GM19395 (cell line): ENCODE data around the gene UQCR10.
A peak's percentile ranks its signal among the peaks of the same experiment; 100 is the strongest.

Source experiments
- ATAC-seq: cut with Tn5 transposase; IDR thresholded peaks from one replicate; pipeline ENCODE4 v1.9.1; 2021; ENCODE audit warnings: mild to moderate bottlenecking, moderate library complexity; ENCODE audit not compliant: unreplicated experiment

The UQCR10 gene

DNA sequence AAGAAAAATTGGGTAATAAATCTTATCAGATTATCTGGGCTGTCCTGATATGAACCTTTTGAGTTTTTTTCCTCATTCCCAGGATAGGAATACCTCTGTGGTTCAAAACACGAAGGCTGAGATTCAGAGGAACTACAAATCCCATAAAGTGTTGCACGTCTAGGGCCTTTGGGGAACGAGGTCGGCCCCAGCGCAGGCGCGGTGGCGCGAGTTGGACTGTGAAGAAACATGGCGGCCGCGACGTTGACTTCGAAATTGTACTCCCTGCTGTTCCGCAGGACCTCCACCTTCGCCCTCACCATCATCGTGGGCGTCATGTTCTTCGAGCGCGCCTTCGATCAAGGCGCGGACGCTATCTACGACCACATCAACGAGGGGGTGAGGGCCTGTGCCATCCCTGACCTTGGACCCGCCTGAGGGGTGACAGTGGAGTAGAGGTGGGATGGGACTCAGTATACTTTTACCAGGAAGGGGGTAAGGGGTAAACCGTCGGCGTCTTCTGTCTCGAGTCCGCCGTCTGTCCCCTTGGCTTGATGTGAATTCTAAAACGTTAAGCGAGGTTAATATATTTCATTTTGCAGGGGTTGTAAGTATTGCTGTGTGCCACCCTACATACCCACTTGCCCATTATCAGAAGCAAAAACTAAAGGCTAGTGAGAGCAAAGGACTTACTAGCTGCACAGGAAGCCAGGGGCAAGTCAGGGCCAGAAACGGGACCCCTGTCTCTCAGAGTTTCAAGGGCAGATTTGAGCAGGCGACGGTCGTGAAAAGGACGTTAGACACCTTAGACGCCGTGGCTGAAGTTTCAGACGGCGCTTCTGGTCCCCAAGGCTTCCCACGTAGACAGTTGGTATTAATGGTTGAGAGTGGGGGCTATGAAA lies at the start of gene UQCR10:
UQCR10 (plus strand) TSS at position 199 of the 881 bp plus-strand sequence; CDS start at position 229, 30 bp downstream.
- peak; percentile 62 for ATAC-seq

DNA sequence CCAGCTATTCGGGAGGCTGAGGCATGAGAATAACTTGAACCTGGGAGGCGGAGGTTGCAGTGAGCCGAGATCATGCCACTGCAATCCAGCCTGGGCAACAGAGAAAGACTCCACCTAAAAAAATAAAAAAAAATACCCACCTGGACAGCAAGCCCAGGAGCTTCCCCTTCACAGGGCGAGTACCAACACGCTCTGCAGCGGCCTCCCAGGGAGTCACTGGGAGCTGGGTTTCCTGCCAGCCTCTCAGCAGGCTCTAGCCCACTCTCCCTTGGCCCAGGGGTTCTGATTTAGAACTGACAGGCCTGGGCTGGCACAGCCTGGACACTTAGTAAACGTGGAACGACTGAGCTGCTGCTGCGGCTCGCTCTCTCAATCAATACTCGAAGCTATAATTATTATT lies 49.4 kb upstream of the UQCR10 start:
- no peak for ATAC-seq

DNA sequence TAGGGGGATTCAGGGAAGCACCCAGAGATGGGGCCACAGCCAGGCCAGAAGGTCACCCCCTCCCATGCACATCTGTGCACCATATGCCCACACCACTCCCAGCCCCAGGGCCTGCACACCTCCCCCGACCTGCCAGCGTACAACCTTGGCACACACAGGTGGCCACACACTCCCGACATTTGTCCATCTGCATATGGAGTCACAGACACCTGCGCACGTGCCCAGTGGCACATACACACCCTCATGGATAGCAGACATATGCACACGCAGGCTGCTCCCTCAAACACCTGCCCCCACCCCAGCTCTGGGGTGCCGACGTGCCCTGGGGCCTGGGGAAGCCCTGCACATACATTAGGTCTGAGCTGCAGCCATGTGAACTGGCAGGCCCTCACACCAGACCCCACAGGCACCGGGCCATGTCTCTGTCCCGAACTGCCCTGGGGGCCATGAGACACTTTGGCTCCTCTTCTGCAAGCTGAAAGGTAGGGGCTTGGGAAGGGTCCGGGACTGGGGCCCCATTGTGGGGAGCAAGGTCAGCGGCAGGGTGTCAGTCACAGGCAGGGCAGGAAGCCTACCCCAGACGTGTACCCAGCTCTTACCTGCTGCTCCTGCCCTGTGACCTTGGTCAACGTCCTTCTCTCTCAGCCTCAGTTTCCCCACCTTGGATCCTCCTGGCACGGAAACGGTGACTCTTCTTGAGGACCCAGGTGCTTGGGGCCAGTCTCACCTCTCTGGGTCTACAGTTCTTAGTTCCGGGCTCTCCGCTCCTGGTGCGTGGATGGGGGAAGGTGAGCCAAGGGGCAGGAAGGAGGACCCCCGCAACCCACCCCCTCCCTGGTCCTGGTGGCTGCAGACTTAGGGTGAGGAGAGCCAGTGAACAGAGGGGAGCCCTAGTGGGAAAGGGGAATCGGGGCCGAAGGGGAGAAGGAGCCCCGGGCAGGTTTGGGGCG lies 47.9 kb upstream of the UQCR10 start:
- no peak for ATAC-seq

DNA sequence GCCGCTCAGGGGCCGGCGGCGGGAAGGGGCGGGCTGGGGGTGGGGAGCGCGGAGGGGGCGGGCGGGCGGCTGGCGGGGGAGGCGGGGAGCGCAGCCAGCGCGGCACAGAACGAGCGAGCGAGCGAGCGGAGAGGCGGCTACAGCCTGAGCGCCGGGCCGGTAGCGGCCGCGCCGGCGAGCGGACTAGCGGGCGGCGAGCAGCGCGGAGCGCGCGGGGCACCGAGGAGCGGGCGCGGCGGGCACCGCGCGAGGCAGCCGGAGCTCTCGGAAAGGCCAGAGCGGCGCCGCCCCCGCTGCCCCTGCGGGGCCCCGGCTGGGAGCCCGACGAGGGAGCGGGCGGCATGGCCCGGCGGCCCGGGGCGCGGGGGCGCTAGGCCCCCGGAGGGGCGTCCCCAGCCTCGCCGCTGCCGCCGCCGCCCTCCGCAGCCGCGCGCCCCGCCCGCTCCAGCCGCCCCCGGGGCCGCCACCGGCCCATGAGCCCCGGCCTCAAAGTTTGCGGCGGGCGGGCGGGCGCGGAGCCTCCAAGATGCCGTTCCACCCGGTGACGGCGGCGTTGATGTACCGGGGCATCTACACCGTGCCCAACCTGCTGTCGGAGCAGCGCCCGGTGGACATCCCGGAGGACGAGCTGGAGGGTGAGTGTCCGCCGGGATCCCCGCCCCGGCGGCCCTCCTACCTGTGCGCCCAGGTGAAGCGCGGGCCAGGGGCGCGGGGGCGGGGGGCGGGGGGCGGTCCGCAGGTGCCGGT lies 47.1 kb upstream of the UQCR10 start, which contains the start of gene CABP7:
CABP7 (plus strand) TSS at position 105 of the 747 bp plus-strand sequence; CDS start at position 527, 422 bp downstream.
- ATAC-seq: no peak

DNA sequence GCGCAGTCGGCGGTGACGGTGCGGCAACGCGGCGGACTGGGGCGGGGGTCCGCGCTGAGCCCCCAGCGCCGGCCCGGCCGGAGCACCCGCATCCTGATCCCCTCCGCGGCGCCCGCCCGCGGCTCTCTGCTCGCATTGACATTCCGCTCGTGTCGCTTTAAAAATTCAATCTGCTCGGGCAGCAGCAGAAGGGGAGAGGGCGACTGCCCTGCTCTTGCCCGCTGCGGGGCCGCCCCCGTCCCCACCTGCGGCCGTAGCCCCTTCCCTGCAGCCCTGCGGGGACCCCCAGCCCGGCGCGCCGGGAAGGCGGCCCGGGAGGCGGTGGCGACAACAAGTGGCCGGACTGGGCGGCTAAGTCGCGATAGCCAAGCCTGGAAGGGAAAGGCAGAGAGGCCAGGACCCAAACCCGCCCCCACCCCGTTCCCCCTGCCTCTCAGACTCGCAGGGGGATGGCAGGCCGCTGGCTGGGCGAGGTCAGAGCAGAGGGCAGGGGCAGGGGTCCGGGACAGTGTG lies 46.3 kb upstream of the UQCR10 start:
- ATAC-seq: no peak

DNA sequence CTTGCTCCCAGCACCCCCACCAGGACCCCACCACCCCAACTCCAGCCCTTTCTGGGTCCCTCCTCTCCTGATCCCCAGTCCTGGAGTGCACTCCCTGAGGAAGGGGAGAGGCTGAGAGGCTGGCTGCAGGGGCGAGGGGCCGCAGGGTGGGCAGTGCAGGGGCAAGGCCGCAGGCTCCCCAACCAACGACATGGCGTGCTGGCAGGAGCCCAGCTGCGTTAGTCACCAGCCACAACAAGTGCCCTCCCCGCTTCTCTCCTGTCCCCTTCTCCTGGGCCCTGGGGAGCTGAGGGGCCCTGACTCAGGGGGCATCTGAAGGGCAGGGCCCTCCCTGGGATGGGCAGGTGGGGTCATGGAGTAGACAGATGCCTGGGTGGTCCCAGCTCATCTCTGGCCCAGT lies 45.0 kb upstream of the UQCR10 start:
- ATAC-seq: no peak

DNA sequence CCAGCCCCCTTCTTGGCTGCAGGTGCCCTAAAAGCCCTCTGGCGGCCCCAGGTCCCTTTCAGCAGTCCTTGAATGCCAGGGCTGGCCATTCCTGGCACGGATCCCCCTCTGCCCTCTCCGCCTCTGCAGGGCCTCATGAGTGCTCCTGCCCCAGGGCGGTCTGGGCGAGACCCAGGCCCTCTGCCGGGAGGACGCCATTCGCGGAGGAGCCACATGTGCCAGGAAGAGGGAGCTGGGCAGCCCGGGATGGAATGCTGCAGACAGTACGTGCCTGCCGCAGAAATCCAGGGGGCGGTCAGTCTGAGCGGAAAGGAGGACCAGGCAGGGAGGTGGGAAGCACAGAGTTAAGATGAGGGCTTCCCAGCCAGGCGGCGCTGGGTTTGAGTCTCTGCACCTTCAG lies 44.6 kb upstream of the UQCR10 start:
- no peak for ATAC-seq

DNA sequence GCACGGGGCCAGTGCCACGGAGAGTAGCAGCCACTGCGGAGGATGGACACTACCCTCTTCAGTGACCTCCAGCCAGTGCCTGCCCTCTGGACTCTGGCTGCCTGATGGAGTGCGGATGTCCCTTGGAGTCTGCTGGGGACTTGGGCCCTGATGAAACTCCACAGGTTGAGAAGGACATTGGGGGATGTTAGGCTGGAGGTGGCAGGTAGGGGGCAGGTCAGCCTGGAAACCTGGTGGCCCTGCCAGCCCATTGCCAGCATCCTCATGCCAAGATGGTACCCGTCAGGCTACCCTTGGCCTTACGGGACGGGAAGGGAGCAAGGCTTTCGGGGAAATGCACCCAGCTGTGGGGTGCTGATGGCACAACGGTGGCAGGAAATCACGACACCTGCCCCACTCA lies 43.4 kb upstream of the UQCR10 start:
- ATAC-seq: no peak

DNA sequence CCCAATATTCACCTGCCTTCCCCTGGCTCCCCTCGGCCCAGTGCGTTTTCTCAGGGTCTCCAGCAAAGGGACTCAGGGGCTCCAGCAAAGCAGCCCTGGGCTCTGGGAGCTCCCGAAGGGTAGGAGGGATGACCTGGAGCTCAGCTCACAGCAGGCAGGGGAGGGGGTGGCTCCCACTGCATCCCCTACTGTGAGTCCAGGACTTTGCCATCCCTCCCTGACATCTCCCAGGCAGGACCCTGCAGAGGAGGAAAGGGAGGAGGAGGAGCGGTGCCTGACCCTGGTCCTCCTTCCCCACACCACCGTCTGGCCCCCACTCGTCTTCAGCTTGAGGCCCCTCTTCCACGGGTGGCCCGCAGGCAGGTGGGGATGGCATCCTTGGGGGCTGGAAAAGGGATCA lies 42.3 kb upstream of the UQCR10 start:
- ATAC-seq: no peak

DNA sequence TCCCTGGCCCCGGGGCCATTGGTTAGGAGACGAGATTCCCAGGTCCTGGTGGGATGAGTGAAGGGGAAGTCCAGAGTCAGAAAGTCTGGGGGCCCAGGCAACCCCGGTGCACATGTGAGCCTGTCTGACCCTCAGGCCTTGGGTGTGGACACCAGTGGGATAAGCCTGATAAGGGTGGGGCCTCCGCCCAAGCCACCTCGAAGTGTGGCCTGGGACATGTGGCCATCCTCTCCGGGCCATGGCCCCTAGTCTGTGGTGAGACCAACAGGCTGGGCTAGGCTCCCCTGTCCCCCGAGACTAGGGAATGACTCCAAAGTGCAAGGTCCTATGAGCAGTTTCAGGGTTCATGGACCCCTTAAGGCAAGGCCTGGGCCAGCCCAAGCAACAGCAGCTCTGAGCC lies 41.1 kb upstream of the UQCR10 start:
- no peak for ATAC-seq

DNA sequence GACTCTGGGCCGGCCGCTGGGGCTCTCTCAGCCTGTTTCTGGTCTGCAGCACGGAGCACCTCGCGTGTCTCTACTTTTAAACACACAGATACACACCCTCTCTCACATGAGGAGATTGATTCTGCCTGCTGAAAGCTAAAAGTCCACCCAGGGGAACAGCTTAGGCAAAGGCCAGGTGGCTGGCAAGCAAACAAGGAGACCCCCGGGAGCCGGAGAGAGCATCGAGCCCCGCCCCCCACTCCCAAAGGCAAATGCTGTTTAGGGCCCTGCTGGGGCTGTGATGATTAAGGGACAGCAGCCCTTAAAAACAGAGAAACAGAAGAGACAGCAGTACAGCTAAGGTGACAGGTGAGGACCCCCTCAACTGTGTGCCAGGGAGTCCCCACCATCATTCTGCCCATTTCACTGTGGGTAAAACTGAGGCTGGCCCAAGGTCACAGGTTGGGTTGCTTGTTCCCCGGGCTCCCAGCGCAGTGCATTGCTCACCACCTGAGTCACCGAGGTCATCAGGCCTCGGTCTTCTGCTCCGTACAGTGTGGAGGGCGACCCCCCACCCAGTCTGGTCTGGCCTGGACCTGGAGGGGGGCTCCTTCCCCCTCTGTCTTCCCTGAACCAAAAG lies 40.5 kb upstream of the UQCR10 start:
- no peak for ATAC-seq

DNA sequence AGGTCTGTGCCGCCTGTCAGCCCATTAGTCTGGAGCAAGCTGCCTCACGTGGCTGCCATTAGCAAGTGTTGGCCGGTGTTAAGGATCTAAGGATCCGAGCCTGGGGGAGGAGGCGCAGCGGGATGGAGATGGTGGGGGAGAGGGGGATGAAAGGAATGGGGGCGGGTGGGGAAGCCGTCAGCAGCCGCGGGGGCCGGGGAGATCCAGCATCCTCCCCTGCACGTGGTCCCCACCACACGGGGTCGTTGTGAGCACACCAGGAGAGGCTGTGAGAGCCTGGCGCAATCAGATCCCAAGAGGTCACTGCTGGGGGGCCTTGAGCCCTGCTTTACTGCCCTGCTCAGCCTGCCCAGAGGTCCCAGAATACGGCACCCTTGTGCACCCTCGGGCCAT lies 40.0 kb upstream of the UQCR10 start:
- no peak for ATAC-seq

DNA sequence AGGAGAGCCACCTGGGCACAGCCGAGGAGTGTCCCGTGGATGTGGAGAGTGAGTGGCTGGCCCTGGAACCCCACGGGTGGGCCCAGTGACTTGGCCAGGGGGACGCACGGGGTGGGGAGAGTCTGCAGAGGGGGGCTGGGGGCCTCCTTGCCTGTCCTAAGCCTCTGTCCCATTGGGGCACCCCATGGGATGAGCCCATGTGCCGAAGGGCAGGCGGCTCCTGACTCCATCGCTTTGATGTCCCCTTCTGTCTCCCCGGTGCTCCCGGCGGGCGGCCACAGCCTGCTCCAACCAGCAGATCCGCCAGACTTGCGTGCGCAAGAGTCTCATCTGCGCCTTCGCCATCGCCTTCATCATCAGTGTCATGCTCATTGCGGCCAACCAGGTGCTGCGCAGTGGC lies 38.0 kb upstream of the UQCR10 start:
- no peak for ATAC-seq

DNA sequence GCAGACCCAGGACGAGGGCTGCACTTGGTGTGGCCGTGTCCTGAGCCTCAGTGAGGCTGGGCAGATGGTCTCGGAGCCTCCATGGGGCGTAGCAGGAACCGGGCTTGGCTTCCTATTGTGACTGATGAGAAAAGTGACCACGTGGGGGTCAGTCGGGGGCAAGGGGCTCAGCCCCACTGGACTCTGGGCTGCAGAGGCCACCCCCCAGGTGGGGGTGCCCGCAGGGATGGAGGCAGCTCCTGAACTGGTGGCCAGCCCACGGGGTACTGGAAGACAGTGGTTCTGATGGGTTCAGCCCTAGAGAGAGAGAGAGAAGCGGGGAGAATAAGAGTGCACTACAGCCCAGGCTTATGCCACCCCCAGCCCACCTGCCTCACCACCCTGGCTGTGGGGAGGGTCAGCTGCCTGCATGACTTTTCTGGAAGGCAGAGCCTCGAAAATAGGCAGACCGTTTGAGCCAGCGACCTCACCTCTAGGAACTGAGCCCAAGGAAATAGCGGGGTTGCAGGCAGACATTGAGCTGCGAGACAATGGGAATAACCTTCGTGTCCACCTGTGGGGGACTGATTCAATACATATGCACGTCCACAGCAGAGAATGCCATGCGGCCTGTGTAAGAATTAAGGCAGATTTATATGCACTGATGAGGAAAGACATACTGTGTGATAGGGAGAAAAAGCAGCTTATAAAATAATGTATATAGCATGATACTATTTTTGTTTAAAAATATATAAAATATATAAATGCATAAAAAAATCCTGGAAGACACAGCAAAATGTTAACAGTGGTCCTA lies 35.9 kb upstream of the UQCR10 start:
- no peak for ATAC-seq

DNA sequence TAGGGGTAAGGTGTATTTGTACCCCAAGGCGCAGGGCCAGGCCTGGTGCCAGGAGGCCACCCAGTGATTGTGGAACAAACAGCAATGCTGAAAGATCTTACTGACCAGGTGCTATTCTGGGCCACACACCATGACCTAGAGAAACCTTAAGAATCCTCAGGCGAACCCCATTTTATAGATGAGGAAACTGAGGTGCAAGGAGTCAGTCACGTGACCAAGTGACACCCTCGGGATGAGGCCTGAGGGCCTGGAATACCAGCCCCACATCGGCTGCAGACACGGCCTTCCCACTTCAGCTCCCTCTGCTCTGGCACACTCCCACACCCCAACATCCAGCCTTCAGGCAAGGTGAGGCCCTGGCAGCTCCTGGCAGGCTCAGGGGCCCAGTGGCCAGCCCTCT lies 34.3 kb upstream of the UQCR10 start:
- ATAC-seq: no peak

DNA sequence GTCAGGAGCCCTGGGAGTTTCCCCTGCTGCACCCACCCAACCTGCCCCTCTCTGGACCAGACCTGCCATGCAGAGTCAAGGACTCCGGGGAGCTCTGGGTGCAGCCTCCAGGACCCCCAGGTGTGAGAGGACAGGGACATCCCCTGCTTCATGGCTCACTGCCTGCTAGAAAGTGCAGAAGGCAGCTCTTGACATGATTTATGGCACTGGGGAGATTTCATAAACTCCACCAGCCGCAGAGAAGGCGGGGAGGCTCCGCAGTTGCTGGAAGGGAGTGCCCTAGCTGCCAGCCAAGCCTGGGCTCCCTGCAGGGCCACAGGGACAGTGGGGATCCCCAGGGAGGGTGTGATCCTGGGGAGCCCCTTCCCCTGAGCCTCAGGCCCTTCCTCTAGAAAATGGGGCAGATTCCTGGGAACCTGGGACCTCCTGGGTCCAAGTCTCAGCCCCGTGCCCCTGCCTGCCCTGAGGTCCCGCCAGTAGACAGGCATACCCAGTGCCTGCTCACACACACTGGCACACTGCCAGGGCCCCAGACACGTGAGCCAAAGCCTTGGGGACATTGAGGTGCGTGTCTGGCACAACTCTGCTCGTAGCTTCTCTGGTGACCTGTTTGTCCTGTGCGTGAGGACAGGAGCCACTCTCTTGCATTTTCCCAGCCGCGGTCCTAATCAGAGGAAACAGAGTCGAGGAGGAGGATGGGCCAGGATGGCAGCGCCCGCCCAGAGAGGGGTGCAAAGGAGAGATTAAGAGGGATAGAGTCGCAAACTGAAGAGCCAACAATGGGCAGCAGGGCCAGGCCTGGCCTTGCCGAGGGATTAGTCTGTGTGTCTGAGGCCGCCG lies 33.6 kb upstream of the UQCR10 start:
- no peak for ATAC-seq

DNA sequence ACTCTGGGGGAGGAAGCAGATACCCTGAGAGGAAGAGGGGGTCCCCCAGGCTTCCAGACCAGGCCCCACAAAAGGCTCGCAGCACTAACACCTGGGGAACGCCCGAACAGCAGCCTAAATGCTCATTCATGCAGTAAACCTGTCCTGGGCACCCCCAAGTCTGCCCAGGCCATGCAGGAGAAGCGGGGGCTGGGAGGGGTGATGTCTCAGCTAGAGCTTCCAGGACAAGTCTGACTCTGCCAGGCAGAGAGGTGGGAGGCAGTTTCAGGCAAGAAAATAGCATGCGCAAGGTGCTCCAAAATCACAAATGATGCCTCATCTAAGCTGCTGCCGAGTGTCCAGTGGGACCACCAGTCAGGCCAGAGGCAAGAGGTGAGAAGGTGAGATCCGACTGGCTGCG lies 32.8 kb upstream of the UQCR10 start:
- no peak for ATAC-seq

DNA sequence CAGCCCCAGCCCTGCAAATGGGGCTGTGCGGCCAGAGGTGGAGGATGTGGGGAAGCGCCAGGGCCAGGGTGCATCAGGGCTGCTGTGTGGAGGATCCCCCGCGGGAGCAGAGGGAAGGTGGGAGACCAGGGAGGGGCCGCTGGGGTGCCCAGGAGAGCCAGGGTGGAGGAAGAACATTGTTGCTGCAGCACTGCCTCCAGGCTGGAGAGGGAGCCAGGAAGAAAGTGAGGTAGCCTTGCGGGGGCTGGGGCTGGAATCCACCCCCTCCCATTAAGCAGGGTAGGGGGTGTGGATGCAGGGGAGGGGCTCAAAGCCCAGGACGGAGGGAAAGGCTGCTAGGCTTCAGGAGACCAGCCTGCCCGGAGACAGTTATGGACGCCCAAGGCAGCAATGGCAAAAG lies 32.3 kb upstream of the UQCR10 start:
- ATAC-seq: no peak

DNA sequence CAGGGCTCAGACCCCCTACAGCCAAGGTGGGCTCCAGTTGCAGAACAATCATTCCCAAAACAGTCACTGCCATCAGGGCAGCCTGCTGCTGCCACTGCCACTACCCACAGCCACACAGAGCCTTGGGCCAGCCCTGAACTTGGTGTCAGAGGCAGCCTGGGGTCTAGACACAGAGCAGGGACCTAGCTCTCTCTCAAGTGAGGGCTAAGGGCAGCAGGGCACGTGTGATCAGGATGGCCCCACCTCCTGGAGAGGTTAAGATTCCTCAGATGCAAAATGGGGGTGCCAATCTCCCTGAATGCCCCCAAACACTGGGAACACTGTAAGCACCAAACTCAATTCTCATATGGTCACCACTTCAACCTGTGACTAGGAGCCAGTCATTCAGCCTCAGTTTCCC lies 31.8 kb upstream of the UQCR10 start:
- ATAC-seq: no peak
